Measurements from ENCODE around the gene F7. TPM values are rescaled to one million over a fixed set of nuclear protein-coding genes. Genes with fewer than 3 reads are reported as not detected.

F7 gene
- total RNA-seq, 1 donor from 2014 or later = 4.1 TPM

GRCh38 chr13:113164492-113164891 is 58.9 kb downstream of the F7 start:
- no peak overlapping the region for H3K4me3 Mint-ChIP-seq
- DNase-seq (ENCODE audit: low spot score in 2 of 2, unreplicated experiment in 2 of 2) = no peak
- H3K9me3 Mint-ChIP-seq = peaks cover 18% of the 10 kb centered on the region
- peaks cover 24% of the 10 kb centered on the region for H3K36me3 Mint-ChIP-seq
- no peak for TF ChIP-seq CTCF (IDR thresholded peaks at IDR 0.05; ENCODE audit: unreplicated experiment)
- peaks cover 5% of the 10 kb centered on the region for H3K4me1 Mint-ChIP-seq
- H3K27me3 Mint-ChIP-seq (ENCODE audit: low read depth) = peaks cover 33% of the 10 kb centered on the region
- H3K27ac Mint-ChIP-seq = no peak overlapping the region

- Mint-ChIP-seq H3K27ac (no peak overlapping the region), H3K9me3 (peaks cover 18% of the 10 kb centered on the region), H3K4me1 (peaks cover 4% of the 10 kb centered on the region), H3K27me3 (ENCODE audit: low read depth) (peaks cover 21% of the 10 kb centered on the region), H3K4me3 (no peak overlapping the region), H3K36me3 (peaks cover 35% of the 10 kb centered on the region)
- TF ChIP-seq CTCF (IDR thresholded peaks at IDR 0.05; ENCODE audit: unreplicated experiment) = no peak
- DNase-seq (ENCODE audit: low spot score in 2 of 2, unreplicated experiment in 2 of 2) = no peak
Observed at GRCh38 chr13:113166266-113166665, 60.7 kb downstream of the F7 start.

DNA sequence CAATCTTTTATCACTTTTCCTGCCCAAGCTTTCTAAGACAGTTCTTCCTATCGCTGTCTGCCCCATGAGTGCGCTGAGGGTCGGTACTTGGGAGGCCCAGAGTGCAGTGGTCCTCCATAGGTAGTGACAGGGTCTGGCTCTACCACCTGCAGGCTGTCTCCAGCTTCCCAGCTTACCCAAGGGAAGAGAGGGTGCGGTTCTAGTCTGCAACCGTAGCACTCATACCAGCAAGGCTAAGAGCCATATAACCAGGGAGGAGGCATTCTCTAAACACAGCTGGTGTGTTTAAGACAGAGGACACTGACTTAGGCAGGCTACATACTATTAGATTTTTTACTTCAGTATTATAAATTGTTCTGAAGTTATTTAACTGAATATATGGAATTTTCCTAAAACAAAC is 61.1 kb downstream of the F7 start:
- Mint-ChIP-seq H3K9me3 (peaks cover 18% of the 10 kb centered on the region), H3K27me3 (ENCODE audit: low read depth) (peaks cover 19% of the 10 kb centered on the region), H3K4me1 (peaks cover 4% of the 10 kb centered on the region), H3K4me3 (no peak overlapping the region), H3K27ac (no peak overlapping the region), H3K36me3 (peaks cover 39% of the 10 kb centered on the region)
- TF ChIP-seq CTCF (IDR thresholded peaks at IDR 0.05; ENCODE audit: unreplicated experiment) = no peak
- DNase-seq (ENCODE audit: low spot score in 2 of 2, unreplicated experiment in 2 of 2) = no peak

GRCh38 chr13:113167155-113167554 is 61.6 kb downstream of the F7 start:
- no peak overlapping the region for H3K27ac Mint-ChIP-seq
- no peak for TF ChIP-seq CTCF (IDR thresholded peaks at IDR 0.05; ENCODE audit: unreplicated experiment)
- H3K36me3 Mint-ChIP-seq = peaks cover 40% of the 10 kb centered on the region
- peaks cover 19% of the 10 kb centered on the region for H3K27me3 Mint-ChIP-seq (ENCODE audit: low read depth)
- DNase-seq (ENCODE audit: low spot score in 2 of 2, unreplicated experiment in 2 of 2) = no peak
- H3K9me3 Mint-ChIP-seq = peaks cover 18% of the 10 kb centered on the region
- H3K4me3 Mint-ChIP-seq = no peak overlapping the region
- peaks cover 4% of the 10 kb centered on the region for H3K4me1 Mint-ChIP-seq

GRCh38 chr13:113167575-113167974 is 62.0 kb downstream of the F7 start:
- Mint-ChIP-seq H3K9me3 (peaks cover 18% of the 10 kb centered on the region), H3K27me3 (ENCODE audit: low read depth) (peaks cover 19% of the 10 kb centered on the region), H3K4me1 (peaks cover 4% of the 10 kb centered on the region), H3K27ac (no peak overlapping the region), H3K36me3 (peaks cover 40% of the 10 kb centered on the region), H3K4me3 (no peak overlapping the region)
- TF ChIP-seq CTCF (IDR thresholded peaks at IDR 0.05; ENCODE audit: unreplicated experiment) = no peak
- DNase-seq (ENCODE audit: low spot score in 2 of 2, unreplicated experiment in 2 of 2) = no peak

DNA sequence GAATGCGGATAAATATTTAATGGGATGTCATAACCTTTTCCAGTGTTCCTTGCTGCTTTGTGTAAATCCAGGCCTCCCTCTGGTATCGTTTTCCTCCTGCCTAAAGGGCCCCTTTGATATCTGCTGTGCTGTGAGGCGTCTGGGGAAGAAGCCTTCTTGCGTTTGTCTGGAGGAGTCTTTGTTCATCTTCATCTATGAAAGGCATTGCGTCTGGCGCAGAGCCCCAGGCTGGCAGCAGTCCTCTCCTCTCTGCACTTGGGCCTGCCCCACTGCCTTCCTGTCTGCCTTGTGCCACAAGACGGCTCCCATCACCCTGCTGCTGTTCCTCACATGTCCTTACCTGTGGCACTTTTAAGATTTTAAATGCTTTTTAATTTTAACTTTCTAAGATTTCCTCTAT is 62.6 kb downstream of the F7 start:
- peaks cover 3% of the 10 kb centered on the region for H3K4me1 Mint-ChIP-seq
- DNase-seq (ENCODE audit: low spot score in 2 of 2, unreplicated experiment in 2 of 2) = no peak
- peaks cover 40% of the 10 kb centered on the region for H3K36me3 Mint-ChIP-seq
- peaks cover 18% of the 10 kb centered on the region for H3K9me3 Mint-ChIP-seq
- H3K4me3 Mint-ChIP-seq = no peak overlapping the region
- no peak overlapping the region for H3K27ac Mint-ChIP-seq
- no peak for TF ChIP-seq CTCF (IDR thresholded peaks at IDR 0.05; ENCODE audit: unreplicated experiment)
- peaks cover 12% of the 10 kb centered on the region for H3K27me3 Mint-ChIP-seq (ENCODE audit: low read depth)

Measured in mesothelial cell of epicardium (in vitro differentiated cells).